Stimulated activated CD8-positive, alpha-beta memory T cell treated with anti-CD3 and anti-CD28 coated beads, Interleukin-7, amount 100 ng/mL, for 4 hours (primary cell): ENCODE results near the gene AKAP6.

Source experiments
- DNase-seq, 2 donors: peaks; one replicate each; pipeline ENCODE4 v3.0.0-alpha.2; 2020; ENCODE audit warnings: low read depth in 2 of 2

AKAP6 gene

GRCh38 chr14:32476532-32476931, 147.4 kb downstream of the AKAP6 start:
- no peak for DNase-seq

DNA sequence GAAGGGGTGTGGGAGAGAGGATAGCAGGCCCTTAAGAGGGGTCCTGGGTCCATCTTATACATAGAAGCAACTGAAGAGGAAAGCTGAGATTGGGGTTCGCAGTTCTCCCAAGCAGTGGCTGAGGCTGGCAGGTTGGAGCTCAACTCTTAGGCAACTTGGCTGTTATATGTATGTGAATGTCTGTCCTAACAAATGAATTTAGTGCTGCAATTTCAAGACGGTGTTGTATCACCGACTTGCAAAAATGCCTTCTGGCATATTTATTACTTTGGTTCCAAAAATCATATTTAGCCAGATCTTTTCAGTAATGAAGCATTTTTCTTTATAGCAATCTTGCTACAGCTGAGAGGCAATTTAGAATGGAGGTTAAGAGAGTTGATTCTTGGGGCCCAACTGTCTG, 148.3 kb downstream of the AKAP6 start:
- DNase-seq = no peak

DNA sequence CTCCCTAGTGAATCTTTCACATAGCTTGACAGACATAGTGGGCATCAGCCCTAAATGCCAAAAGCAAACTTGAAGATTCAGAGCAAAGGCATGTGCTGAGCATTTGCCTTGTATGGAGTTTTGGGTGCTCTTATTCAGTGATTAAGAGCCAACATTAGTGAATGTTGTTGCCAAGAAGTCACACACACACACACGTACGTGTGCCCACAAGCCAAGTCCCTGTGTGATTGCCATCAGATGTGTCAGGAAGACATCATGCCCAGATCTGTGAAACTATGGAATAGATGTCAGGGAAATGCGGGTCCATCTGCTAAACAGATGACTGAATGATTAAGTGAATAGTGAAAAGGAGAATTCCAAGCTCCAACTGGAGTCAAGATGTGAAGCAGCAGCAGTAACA, 149.0 kb downstream of the AKAP6 start:
- no peak for DNase-seq

DNA sequence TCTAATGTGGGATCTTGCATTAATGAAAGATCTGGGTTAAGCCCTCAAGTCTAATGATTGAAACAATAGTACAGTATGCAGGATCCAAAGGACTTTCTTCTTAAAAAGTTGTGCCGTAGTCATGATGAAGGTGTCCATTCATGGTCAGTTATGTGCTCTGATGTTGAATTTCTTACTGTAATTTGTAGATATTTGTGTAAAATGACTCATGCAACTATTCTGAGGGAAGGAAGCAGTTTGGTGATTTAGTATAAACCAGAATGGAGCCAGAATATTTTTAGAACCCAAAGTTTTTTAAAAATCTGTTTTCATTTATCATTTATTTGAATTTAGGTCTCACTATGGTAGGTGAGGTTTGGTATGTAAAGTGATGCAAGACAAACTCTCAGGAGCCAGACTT, 151.2 kb downstream of the AKAP6 start:
- no peak for DNase-seq

GRCh38 chr14:32481707-32482106, 152.6 kb downstream of the AKAP6 start:
- no peak for DNase-seq

- DNase-seq = no peak
Measured at GRCh38 chr14:32491416-32492016, 162.4 kb downstream of the AKAP6 start.

GRCh38 chr14:32492457-32492856, 163.4 kb downstream of the AKAP6 start:
- no peak for DNase-seq

DNA sequence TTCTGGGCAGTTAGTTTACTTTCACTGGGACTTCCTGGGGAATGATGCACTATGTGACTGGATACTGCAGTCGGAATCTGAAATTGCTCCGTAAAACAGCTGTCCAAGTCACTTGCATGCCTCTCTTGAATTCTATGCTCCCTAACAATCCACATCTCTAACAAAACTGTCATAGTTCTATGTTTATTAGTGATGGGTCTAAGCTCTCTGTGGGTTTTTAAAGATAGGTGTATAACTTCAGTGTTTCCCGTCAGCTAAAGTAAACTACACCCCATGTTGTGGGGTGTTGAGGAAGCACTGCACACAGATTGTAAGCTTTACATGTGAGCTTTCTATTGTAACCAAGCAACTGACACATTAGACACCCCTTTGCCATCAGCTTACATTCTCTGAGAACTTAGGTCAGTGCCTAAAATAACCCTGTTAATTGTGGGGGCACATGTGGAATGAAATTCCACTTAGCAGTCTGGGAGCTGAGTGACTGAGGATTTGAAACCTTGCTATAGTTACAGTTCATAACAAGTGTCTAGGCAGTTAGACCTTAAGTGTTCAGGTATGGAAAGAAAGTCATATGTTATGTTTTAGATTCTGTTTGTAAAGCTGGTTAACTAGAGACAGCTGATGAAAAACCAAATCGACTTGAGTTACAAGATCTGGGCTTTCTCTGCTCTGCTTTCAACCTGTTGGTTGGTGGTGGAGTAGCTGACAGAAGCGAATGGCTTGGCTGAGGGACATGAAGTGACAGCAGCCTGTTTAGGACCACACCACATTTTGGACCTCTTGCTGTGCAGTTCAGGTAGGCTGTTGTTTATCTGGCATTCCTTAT, 165.7 kb downstream of the AKAP6 start:
- DNase-seq = no peak

- no peak for DNase-seq
Measured at GRCh38 chr14:32495435-32495734, 166.3 kb downstream of the AKAP6 start.

DNA sequence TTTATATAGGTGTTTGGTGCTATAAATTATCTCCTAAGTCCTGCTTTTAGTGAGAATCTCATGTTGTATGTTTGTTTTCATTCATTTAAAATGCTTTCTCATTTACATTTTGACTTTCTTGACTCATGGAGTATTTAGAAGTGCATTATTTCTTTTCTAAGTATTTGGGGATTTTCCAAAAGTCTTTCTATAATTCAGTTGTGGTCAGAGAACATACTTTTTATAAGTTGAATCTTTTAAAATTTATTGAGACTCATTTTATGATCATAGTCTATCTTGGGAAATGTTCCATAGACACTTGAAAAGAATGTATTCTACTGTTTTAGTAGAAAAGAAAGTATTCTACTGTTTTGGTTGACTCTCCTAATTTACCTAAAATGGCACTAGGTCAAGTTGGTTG, 168.2 kb downstream of the AKAP6 start:
- no peak for DNase-seq

GRCh38 chr14:32507029-32507984, 178.2 kb downstream of the AKAP6 start:
- no peak for DNase-seq

GRCh38 chr14:32508281-32508680, 179.2 kb downstream of the AKAP6 start:
- DNase-seq = no peak

DNA sequence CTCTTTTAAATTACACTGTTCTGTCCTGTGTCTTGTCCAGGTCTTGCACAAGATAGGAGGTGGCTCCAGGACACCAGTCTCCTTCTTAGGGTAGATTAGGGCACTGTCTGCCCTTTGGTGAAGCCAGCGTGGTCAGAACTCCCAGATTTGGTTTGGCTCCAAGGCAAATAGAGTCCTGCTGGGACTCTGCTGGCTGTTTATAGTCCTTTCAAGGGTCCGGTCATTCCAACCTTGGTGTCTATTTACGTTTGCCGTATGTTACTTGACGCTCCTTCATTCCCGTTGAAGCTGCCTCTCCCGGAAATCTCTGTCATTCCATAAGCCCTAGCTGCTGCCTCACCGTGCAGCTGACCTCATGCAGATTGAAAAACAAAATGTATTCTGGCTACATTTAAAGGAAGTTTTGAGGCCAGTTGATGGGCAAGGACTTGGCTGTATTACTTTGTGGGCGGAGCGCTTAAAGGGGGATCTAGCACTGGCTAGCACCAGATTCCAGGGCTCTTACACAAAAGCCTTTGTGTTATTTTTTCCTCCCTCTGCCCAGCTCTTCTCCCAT, 180.6 kb downstream of the AKAP6 start:
- no peak for DNase-seq

- DNase-seq = no peak
Measured at GRCh38 chr14:32510815-32511214, 181.7 kb downstream of the AKAP6 start.

GRCh38 chr14:32512348-32512747, 183.2 kb downstream of the AKAP6 start:
- no peak for DNase-seq

DNA sequence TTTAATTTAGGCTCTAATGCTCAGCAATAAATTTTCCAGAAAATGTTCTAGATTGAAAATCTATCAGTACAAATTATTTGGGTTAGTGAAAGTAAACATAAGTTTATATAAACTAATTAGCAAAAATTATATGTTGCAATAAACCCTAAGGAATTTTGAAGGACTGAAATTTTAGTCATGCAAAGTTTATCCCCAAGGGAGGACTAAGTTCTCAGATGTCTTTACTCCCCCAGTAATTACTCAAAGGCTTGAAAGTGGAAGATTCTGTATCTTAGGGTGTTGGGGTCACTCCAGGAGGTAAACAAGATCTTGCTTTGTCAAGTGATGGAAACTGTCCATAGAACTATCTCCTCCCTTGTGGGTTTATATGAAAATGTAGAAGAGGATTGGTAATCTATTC, 183.7 kb downstream of the AKAP6 start:
- DNase-seq = no peak

DNA sequence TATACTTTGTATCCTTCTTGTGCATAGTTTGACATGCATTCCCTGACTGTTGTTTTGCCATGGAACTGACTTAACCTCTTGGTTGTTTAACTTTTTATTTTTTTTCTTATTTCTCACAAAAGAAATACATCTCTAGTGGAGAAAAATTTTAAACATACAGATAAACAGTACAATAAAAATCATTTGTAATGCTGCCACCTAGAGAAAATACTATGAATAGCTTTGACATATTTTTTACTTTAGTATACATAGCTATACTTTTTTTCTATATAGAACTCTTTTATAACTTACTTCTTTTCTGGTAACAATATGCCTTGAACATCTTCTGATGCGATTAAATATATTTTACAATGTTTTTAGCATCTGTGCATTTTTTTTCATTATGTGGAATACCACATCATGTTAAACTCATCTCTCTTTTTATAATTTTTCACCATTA, 184.5 kb downstream of the AKAP6 start:
- DNase-seq = no peak

DNA sequence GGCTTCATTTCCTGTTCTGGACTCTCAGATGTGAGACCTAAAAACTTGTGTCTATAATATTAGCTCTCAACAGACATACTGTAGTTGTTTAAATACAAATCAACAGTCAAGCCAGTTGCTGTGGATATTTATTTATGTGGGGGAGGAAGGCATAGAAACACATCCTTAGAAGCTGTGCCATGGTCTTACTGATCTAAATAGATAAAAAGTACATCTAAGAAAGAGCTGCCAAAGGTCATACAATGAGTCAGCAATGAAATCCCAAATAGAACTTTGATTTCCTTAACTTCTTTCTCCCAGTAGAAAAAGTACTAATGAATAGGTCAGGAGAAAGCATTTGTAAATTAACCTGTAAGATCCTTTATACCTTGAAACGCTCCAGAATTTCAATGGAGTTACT, 185.1 kb downstream of the AKAP6 start:
- no peak for DNase-seq

DNA sequence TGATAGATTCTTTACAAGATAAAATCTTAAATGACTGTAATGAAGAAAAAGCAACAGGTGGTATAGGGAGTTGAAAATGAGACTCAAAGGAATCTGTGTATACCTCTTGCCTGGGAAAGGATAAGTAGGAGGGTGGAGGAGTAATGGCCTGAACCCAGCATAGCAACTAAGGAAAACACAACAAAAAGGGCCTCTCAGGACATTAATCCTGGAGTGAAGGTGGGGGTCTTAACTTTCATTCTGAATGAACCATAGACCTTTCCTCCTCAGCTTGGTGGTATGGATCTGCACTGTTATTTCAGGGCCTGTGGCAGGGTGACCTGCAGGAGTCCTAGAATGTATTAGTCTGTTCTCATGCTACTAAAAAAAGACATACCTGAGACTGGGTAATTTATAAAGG, 185.6 kb downstream of the AKAP6 start:
- DNase-seq = no peak

- no peak for DNase-seq
Measured at GRCh38 chr14:32524609-32525375, 195.7 kb downstream of the AKAP6 start.

DNA sequence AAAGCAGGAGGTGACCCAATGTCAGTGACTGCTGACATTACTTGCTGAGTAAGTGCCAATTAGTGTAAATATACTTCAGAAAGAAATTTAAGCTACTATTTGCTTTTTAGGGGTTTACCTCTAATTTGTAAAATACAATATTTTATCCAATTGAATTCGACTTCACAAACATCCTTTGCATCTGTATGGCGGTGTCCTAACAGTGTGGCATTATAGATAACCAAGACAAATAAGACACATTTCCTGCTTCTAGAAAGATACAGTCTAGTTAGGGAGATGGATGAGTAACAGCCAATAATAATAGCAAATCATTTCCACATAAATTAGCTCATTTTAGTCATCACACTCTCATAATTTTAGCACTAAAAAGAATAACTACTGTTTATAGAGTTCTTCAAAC, 196.5 kb downstream of the AKAP6 start:
- DNase-seq = no peak

GRCh38 chr14:32530800-32531199, 201.7 kb downstream of the AKAP6 start:
- no peak for DNase-seq
